NOMO-1 (cell line): ENCODE measurements around the gene MFSD2A.
A peak's percentile ranks its signal among the peaks of the same experiment; 100 is the strongest.
"Not testable (repeated sequence)": the region's sequence is repeated elsewhere in the genome, so short reads cannot be mapped to it uniquely, and the experiment has no call there.

ENCODE experiments used
- DNase-seq, 2 experiments: peaks; one replicate each; lab custom pipeline; 2025; ENCODE audit not compliant: unreplicated experiment in 2 of 2; lab: John Stamatoyannopoulos, UW

MFSD2A gene

GRCh38 chr1:39940253-39940652 lies 14.7 kb upstream of the MFSD2A start:
- DNase-seq, result peak; percentile 86 to 89

- DNase-seq, result peak in 1 of 2 experiments; percentile 25
Measured at GRCh38 chr1:39940980-39941871, 13.7 kb upstream of the MFSD2A start.

GRCh38 chr1:39943471-39944290 lies 11.3 kb upstream of the MFSD2A start:
- DNase-seq, result peak in 1 of 2 experiments; percentile 43

- DNase-seq, result no peak
Measured at GRCh38 chr1:39944410-39945112, 10.4 kb upstream of the MFSD2A start.

- no peak for DNase-seq
Measured at GRCh38 chr1:39946216-39946615, 8.7 kb upstream of the MFSD2A start.

- no peak for DNase-seq
Measured at GRCh38 chr1:39947260-39947659, 7.7 kb upstream of the MFSD2A start.

GRCh38 chr1:39949891-39950290 lies 5.1 kb upstream of the MFSD2A start:
- DNase-seq, result no peak

GRCh38 chr1:39951926-39952325 lies 3.0 kb upstream of the MFSD2A start:
- no peak for DNase-seq

- no peak for DNase-seq
Measured at GRCh38 chr1:39952359-39953110, 2.4 kb upstream of the MFSD2A start.

- peak; percentile 69 to 86 for DNase-seq
Measured at GRCh38 chr1:39954324-39954869, 548 bp upstream of the MFSD2A start.

- DNase-seq, result peak; percentile 38 to 62
Measured at GRCh38 chr1:39955547-39956539, 898 bp downstream of the MFSD2A start.

- DNase-seq, result no peak
Measured at GRCh38 chr1:39957299-39958015, 2.5 kb downstream of the MFSD2A start.

GRCh38 chr1:39958403-39959200 lies 3.7 kb downstream of the MFSD2A start:
- no peak for DNase-seq

GRCh38 chr1:39959651-39960333 lies 4.8 kb downstream of the MFSD2A start:
- DNase-seq, result no peak

- DNase-seq, result peak; percentile 83 to 87
Measured at GRCh38 chr1:39960431-39960958, 5.5 kb downstream of the MFSD2A start.

- DNase-seq, result no peak
Measured at GRCh38 chr1:39962450-39962825, 7.5 kb downstream of the MFSD2A start.

GRCh38 chr1:39962964-39963363 lies 8.0 kb downstream of the MFSD2A start:
- not testable (repeated sequence) for DNase-seq
